OCI-LY7 (cell line): Measurements from ENCODE around the gene ADM2.

Source experiments
- CTCF ChIP-seq: fragments of 200-600 bp; sonication (generic); conservative IDR thresholded peaks from 2 replicates; pipeline ENCODE4 v1.5.1; 2014; ENCODE audit warnings: mild to moderate bottlenecking, antibody characterized with exemption, low read length, moderate library complexity, mixed read lengths
- EZH2phosphoT487 ChIP-seq: fragments of 200-600 bp; sonication (generic); IDR thresholded peaks from 2 replicates; pipeline ENCODE4 v1.6.1; 2018; ENCODE audit warnings: low read depth, borderline replicate concordance, mild to moderate bottlenecking, mixed run types, antibody characterized with exemption, low read length, moderate library complexity, mixed read lengths

GRCh38 chr22:50516068-50516467 lies 34.7 kb downstream of the ADM2 start:
- TF ChIP-seq CTCF (no peak), EZH2phosphoT487 (no peak)
